ENCODE data around the gene ZNF692. TPM values are rescaled to one million over a fixed set of nuclear protein-coding genes. Genes with fewer than 3 reads are reported as not detected.

Gene ZNF692
- total RNA-seq, 1 experiment from 2014 or later, result 59.1 TPM

GRCh38 chr1:248815407-248816034 is 43.4 kb downstream of the ZNF692 start (continued):
- TF ChIP-seq ZNF232 (CRISPR knock-in tag; IDR thresholded peaks at IDR 0.05) (no peak), IRF1 (CRISPR knock-in tag; IDR thresholded peaks at IDR 0.05) (no peak), ATF6 (CRISPR knock-in tag; IDR thresholded peaks at IDR 0.05) (no peak), ZNF416 (CRISPR knock-in tag; IDR thresholded peaks at IDR 0.05) (no peak), NFE2L1 (CRISPR knock-in tag; IDR thresholded peaks at IDR 0.05) (no peak), ESRRA (CRISPR knock-in tag; IDR thresholded peaks at IDR 0.05; ENCODE audit: borderline replicate concordance) (no peak), ZMAT4 (CRISPR knock-in tag; IDR thresholded peaks at IDR 0.05) (no peak)

GRCh38 chr1:248814351-248814750 is 44.5 kb downstream of the ZNF692 start:
- ChIA-PET POLR2A (no interaction called here), CTCF (interaction anchor here (0.6 to 1.0 kb wide), 2 partner anchors 11 to 24 kb away, joined by 3 read pairs; partner anchors contain the start of genes SH3BP5L and ZNF672)
- Mint-ChIP-seq H3K36me3 (peaks cover 43% of the 10 kb centered on the region), H3K27ac (no peak overlapping the region), H3K4me3 (no peak overlapping the region), H3K4me1 (peaks cover 26% of the 10 kb centered on the region), H3K9me3 (no peaks in the 10 kb centered on the region), H3K27me3 (ENCODE audit: low read depth) (no peaks in the 10 kb centered on the region)
- ATAC-seq (no peak), DNase-seq (ENCODE audit: low spot score) (no peak)
- TF ChIP-seq HMGXB4 (CRISPR knock-in tag; IDR thresholded peaks at IDR 0.05), result no peak
- TF ChIP-seq FOXK1 (CRISPR knock-in tag; IDR thresholded peaks at IDR 0.05), result no peak
- no peak for TF ChIP-seq ESRRA (CRISPR knock-in tag; IDR thresholded peaks at IDR 0.05; ENCODE audit: borderline replicate concordance)
- TF ChIP-seq ZNF281 (CRISPR knock-in tag; IDR thresholded peaks at IDR 0.05), result no peak
- TF ChIP-seq SMAD3 (CRISPR knock-in tag; IDR thresholded peaks at IDR 0.05; ENCODE audit: borderline replicate concordance), result no peak
- TF ChIP-seq TEAD4 (CRISPR knock-in tag; IDR thresholded peaks at IDR 0.05), result no peak
- no peak for TF ChIP-seq PREB (CRISPR knock-in tag; IDR thresholded peaks at IDR 0.05; ENCODE audit: borderline replicate concordance)
- TF ChIP-seq JAZF1 (CRISPR knock-in tag; IDR thresholded peaks at IDR 0.05), result no peak
- TF ChIP-seq ATF6 (CRISPR knock-in tag; IDR thresholded peaks at IDR 0.05), result no peak
- TF ChIP-seq CREB1 (CRISPR knock-in tag; IDR thresholded peaks at IDR 0.05), result no peak
- TF ChIP-seq ZNF532 (CRISPR knock-in tag; IDR thresholded peaks at IDR 0.05; ENCODE audit: borderline replicate concordance), result no peak
- no peak for TF ChIP-seq GRHL2 (CRISPR knock-in tag; IDR thresholded peaks at IDR 0.05; ENCODE audit: insufficient replicate concordance, severe bottlenecking)
- no peak for TF ChIP-seq ZNF416 (CRISPR knock-in tag; IDR thresholded peaks at IDR 0.05)
- no peak for TF ChIP-seq ZBTB21 (CRISPR knock-in tag; IDR thresholded peaks at IDR 0.05; ENCODE audit: borderline replicate concordance)
